Sigmoid colon (tissue), 4 donors: ENCODE results near the gene PDZD8.

Experiments used
- CTCF ChIP-seq, 4 experiments: fragments of 450-650 bp in 3 of 4; fragments of 200-600 bp in 1 of 4; IDR thresholded peaks; one replicate each; pipeline ENCODE4 v1.5.1; 2016 to 2019; ENCODE audit warnings: antibody characterized with exemption in 4 of 4, mild to moderate bottlenecking in 3 of 4, moderate library complexity in 2 of 4
- EP300 ChIP-seq, 4 donors: sonication (generic); formaldehyde crosslinking; IDR thresholded peaks; one replicate each; pipeline ENCODE4 v1.6.1; 2017; ENCODE audit warnings: antibody characterized with exemption in 4 of 4
- POLR2A ChIP-seq, 2 donors: fragments of 450-650 bp; IDR thresholded peaks; one replicate each; pipeline ENCODE4 v1.6.1; 2016; ENCODE audit warnings: antibody characterized with exemption in 2 of 2, mild to moderate bottlenecking in 2 of 2, moderate library complexity in 2 of 2
- POLR2AphosphoS5 ChIP-seq, 4 donors: sonication (generic); formaldehyde crosslinking; IDR thresholded peaks; one replicate each; pipeline ENCODE4 v1.6.1; 2017; ENCODE audit warnings: antibody characterized with exemption in 4 of 4

GRCh38 chr10:117339578-117339977, 35.7 kb downstream of the PDZD8 start:
- no peak for TF ChIP-seq CTCF (IDR thresholded peaks at IDR 0.05)
- no peak for TF ChIP-seq EP300 (IDR thresholded peaks at IDR 0.05)
- no peak for TF ChIP-seq POLR2A (IDR thresholded peaks at IDR 0.05)
- TF ChIP-seq POLR2AphosphoS5 (IDR thresholded peaks at IDR 0.05): no peak
